Osteocyte (in vitro differentiated cells): ENCODE results near the gene CD1B. TPM values are rescaled to one million over a fixed set of nuclear protein-coding genes. Genes with fewer than 3 reads are reported as not detected.

Experiments used
- DNase-seq: peaks from one replicate; pipeline ENCODE4 v3.0.0; 2021; ENCODE audit warnings: mixed read lengths; ENCODE audit not compliant: unreplicated experiment; ENCODE audit errors: extremely low spot score
- H3K27ac Mint-ChIP-seq: one replicate; pipeline ENCODE4 v1.8.0; 2021; ENCODE audit warnings: mild to moderate bottlenecking, mixed read lengths; ENCODE audit not compliant: unreplicated experiment
- H3K27me3 Mint-ChIP-seq: one replicate; pipeline ENCODE4 v1.8.0; 2021; ENCODE audit warnings: mixed read lengths; ENCODE audit not compliant: unreplicated experiment
- H3K36me3 Mint-ChIP-seq: one replicate; pipeline ENCODE4 v1.8.0; 2021; ENCODE audit warnings: mixed read lengths; ENCODE audit not compliant: unreplicated experiment
- H3K4me1 Mint-ChIP-seq: one replicate; pipeline ENCODE4 v1.8.0; 2021; ENCODE audit warnings: mixed read lengths; ENCODE audit not compliant: unreplicated experiment
- H3K4me3 Mint-ChIP-seq: one replicate; pipeline ENCODE4 v1.8.0; 2021; ENCODE audit warnings: mild to moderate bottlenecking, moderate library complexity, mixed read lengths; ENCODE audit not compliant: unreplicated experiment
- H3K9me3 Mint-ChIP-seq: one replicate; pipeline ENCODE4 v1.8.0; 2021; ENCODE audit warnings: mixed read lengths; ENCODE audit not compliant: unreplicated experiment
- CTCF ChIP-seq: fragments of 200-600 bp; sonication (generic); IDR thresholded peaks from 2 replicates; pipeline ENCODE4 v1.5.0; 2021; ENCODE audit warnings: antibody characterized with exemption, mild to moderate bottlenecking, moderate library complexity
- total RNA-seq: library from RNA; stranded (reverse); gene quantifications from 2 replicates; pipeline ENCODE4 v1.2.1, GENCODE V29; 2021

The CD1B gene
- total RNA-seq, 1 donor from 2014 or later = not detected

DNA sequence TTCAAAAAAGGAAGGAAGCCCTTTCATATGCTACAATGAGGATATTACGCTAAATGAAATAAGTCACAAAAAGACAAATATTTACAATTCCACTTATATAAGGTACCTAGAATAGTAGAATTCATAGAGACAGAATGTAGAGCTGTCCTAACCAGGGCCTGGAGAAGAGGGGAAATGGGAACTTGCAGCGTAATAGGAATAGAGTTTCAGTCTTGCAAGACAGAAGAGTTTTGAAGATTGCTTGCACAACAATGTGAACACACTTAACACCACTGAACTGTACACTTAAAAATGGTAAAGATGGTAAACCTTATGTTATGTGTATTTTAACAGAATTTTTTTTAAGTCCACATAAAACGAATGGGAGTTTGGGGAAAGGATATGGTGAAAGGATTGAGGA lies 2.9 kb downstream of the CD1B start:
- no peaks in the 10 kb centered on the region for H3K4me1 Mint-ChIP-seq
- H3K4me3 Mint-ChIP-seq = no peak overlapping the region

GRCh38 chr1:158327481-158327880 lies 3.9 kb downstream of the CD1B start:
- no peaks in the 10 kb centered on the region for H3K27me3 Mint-ChIP-seq
- H3K4me1 Mint-ChIP-seq = no peaks in the 10 kb centered on the region
- H3K9me3 Mint-ChIP-seq = peaks cover 4% of the 10 kb centered on the region
- no peak for TF ChIP-seq CTCF
- no peak for DNase-seq
- no peaks in the 10 kb centered on the region for H3K36me3 Mint-ChIP-seq
- H3K27ac Mint-ChIP-seq = no peak overlapping the region
- no peak overlapping the region for H3K4me3 Mint-ChIP-seq

More for the DNA sequence above, 2.9 kb downstream of the CD1B start:
- Mint-ChIP-seq H3K9me3 (no peaks in the 10 kb centered on the region), H3K27ac (no peak overlapping the region), H3K27me3 (no peaks in the 10 kb centered on the region), H3K36me3 (no peaks in the 10 kb centered on the region)
- TF ChIP-seq CTCF = no peak
- no peak for DNase-seq

- Mint-ChIP-seq H3K4me3 (no peak overlapping the region), H3K9me3 (peaks cover 8% of the 10 kb centered on the region), H3K36me3 (no peaks in the 10 kb centered on the region), H3K4me1 (no peaks in the 10 kb centered on the region), H3K27me3 (no peaks in the 10 kb centered on the region), H3K27ac (no peak overlapping the region)
- DNase-seq = no peak
- no peak for TF ChIP-seq CTCF
These were observed 6.9 kb downstream of the CD1B start for GRCh38 chr1:158324395-158324794.

DNA sequence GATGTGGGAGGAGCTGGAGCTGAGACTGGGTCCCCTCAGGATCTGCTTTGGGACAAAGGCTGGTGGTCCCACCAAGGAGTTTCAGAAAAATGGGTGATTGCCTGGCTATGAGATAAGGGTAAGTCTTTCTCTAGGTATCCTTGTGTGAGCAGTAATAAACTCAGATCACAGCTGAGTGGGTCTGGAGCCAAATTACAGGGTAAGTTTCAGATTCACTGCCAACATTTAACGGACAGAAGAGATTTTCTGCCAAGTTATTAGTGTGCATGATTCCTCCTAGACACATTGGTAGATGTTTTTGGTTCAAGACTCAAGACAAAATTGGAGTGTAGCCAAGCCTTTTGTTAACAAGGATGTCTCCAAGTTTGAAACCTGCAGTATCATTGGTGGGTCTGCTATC lies 7.5 kb downstream of the CD1B start:
- no peaks in the 10 kb centered on the region for H3K36me3 Mint-ChIP-seq
- H3K27ac Mint-ChIP-seq = no peak overlapping the region
- peaks cover 8% of the 10 kb centered on the region for H3K9me3 Mint-ChIP-seq
- no peak for DNase-seq
- no peaks in the 10 kb centered on the region for H3K4me1 Mint-ChIP-seq
- H3K4me3 Mint-ChIP-seq = no peak overlapping the region
- H3K27me3 Mint-ChIP-seq = no peaks in the 10 kb centered on the region
- no peak for TF ChIP-seq CTCF

- no peak for TF ChIP-seq CTCF
- H3K27ac Mint-ChIP-seq = no peak overlapping the region
- H3K27me3 Mint-ChIP-seq = no peaks in the 10 kb centered on the region
- no peaks in the 10 kb centered on the region for H3K4me1 Mint-ChIP-seq
- H3K9me3 Mint-ChIP-seq = peaks cover 38% of the 10 kb centered on the region
- no peak overlapping the region for H3K4me3 Mint-ChIP-seq
- no peak for DNase-seq
- no peaks in the 10 kb centered on the region for H3K36me3 Mint-ChIP-seq
These were observed 20.3 kb downstream of the CD1B start for GRCh38 chr1:158311066-158311465.
